Heart left ventricle (tissue), 13 donors: ENCODE measurements around the gene NTM.

ENCODE experiments used
- POLR2A ChIP-seq, 2 donors: fragments of 450-650 bp; IDR thresholded peaks; one replicate each; pipeline ENCODE4 v1.6.1; 2017; ENCODE audit warnings: antibody characterized with exemption in 2 of 2, mild to moderate bottlenecking in 2 of 2, moderate library complexity in 2 of 2
- TF ChIP-seq, protein P1 (sequence below), 12 donors: fragments of 200-600 bp; sonication (generic) in 4 of 12; IDR thresholded peaks; one replicate each; pipeline versions ENCODE4 v1.5.0 to v1.8.0; 2018 to 2022; ENCODE audit warnings: antibody characterized with exemption in 12 of 12, mild to moderate bottlenecking in 5 of 12
- donor health status: ischemic (EF 13 %, LVEDD 7.1; RV severe dilation, severe dysfunction).
- donor health status: DM: no; HTN: yes; CAD: no.
- donor health status: DM: no; HTN: no; CAD: no.
- donor health status: ischemic (EF 25% LVEDD 6.9; RV normal size, moderate dysfunction).
- donor health status: ischemic (EF 25% LVEDD 5.7; RV mildly dilated, moderate dysfunction).
- donor health status: ischemic (EF 35%, LVEDD 5.7; RV mildly dilated, moderate dysfunction).
- donor health status: nonischemic (EF 11% LVEDD 7.7; RV severe dilation, severe dysfunction).
- donor health status: DM: yes; HTN: yes; CAD: no.
- donor health status: PGD.
- donor health status: ischemic (EF 29% LVEDD 5.4; RV normal size, mild dysfunction).
- donor health status: nonischemic (EF 23%, LVEDD 6.1; RV moderate dilation, normal function).

DNA sequence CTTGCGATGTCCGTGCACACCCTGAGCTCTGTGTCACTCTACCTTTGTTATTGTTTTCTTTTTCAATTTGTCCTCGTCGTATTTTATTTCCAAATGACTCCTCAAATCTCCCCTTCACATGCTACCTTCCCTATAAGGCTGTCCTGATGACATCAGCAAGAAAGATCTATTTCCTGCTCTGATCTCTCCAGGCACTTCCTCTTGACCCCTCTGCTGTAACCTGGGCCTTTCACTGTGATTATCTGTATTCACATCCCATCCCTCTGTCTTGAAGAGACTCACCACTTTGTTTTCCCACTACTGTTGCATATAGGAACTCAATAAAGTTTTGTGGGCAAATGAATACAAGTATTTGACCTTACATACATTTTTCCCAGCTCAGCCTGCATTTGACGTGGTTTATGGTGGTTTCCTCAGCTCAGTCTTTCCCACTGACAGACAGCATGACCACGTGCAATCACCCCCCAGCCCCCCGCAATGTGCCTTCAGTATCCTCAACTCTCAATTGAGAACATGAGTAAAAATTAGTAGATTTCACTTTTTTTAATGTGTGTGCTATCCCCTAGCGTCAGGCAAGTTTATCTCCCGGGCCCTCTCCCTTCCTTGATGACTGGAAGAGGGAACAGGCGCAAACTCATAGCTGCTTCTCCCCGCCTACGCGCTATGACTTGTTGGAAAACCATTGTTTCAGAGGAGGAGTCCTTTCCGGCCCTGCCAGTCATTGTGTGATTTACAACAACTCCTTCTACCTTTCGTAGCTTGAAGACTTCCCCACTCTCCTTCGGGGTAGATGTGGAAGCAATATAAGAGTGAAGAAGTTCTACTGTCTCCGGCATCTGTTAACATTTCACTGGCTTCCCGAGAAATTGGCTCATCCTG lies 498.5 kb downstream of the NTM start:
- TF ChIP-seq, protein P1, sequence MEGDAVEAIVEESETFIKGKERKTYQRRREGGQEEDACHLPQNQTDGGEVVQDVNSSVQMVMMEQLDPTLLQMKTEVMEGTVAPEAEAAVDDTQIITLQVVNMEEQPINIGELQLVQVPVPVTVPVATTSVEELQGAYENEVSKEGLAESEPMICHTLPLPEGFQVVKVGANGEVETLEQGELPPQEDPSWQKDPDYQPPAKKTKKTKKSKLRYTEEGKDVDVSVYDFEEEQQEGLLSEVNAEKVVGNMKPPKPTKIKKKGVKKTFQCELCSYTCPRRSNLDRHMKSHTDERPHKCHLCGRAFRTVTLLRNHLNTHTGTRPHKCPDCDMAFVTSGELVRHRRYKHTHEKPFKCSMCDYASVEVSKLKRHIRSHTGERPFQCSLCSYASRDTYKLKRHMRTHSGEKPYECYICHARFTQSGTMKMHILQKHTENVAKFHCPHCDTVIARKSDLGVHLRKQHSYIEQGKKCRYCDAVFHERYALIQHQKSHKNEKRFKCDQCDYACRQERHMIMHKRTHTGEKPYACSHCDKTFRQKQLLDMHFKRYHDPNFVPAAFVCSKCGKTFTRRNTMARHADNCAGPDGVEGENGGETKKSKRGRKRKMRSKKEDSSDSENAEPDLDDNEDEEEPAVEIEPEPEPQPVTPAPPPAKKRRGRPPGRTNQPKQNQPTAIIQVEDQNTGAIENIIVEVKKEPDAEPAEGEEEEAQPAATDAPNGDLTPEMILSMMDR (IDR thresholded peaks at IDR 0.05), result no peak
- no peak for TF ChIP-seq POLR2A (IDR thresholded peaks at IDR 0.05)
